Gastrocnemius medialis (tissue), 4 donors: ENCODE results near the gene TPH2. TPM values are rescaled to one million over a fixed set of nuclear protein-coding genes. Genes with fewer than 3 reads are reported as not detected.

Experiments used
- ATAC-seq, 2 donors: fragments of 150-250 bp; one replicate each; pipeline ENCODE4 v1.9.1; 2016
- DNase-seq, 2 donors: peaks; one replicate each; pipeline ENCODE4 v3.0.0-alpha.2; 2019
- H3K27ac ChIP-seq, 4 donors: fragments of 200-600 bp; sonication (generic); 1 replicate in 1 of 4; 2 replicates in 3 of 4; pipeline ENCODE4 v1.5.1; 2016 to 2018; ENCODE audit warnings: mild to moderate bottlenecking in 2 of 4, moderate library complexity in 1 of 4
- H3K27me3 ChIP-seq, 3 donors: fragments of 200-600 bp; sonication (generic) in 2 of 3; 1 replicate in 1 of 3; 2 replicates in 2 of 3; pipeline versions ENCODE4 v1.5.1 to v1.6.0; 2016 to 2019; ENCODE audit warnings: mild to moderate bottlenecking in 1 of 3, moderate library complexity in 1 of 3
- H3K36me3 ChIP-seq, 2 donors: fragments of 200-600 bp; sonication (generic) in 1 of 2; one replicate each; pipeline ENCODE4 v1.5.1; 2017 to 2018
- H3K4me1 ChIP-seq, 2 donors: fragments of 200-600 bp; sonication (generic) in 1 of 2; one replicate each; pipeline ENCODE4 v1.5.1; 2016 to 2017; ENCODE audit warnings: mild to moderate bottlenecking in 2 of 2
- H3K4me3 ChIP-seq, 4 donors: fragments of 200-600 bp; sonication (generic) in 3 of 4; 1 replicate in 1 of 4; 2 replicates in 3 of 4; pipeline ENCODE4 v1.5.1; 2016 to 2019; ENCODE audit warnings: mild to moderate bottlenecking in 2 of 4
- H3K9me3 ChIP-seq, 3 donors: fragments of 200-600 bp; sonication (generic) in 2 of 3; 1 replicate in 1 of 3; 2 replicates in 2 of 3; pipeline ENCODE4 v1.5.1; 2016 to 2019
- CTCF ChIP-seq, 5 experiments: fragments of 450-650 bp in 3 of 5; fragments of 200-600 bp in 2 of 5; sonication (generic) in 2 of 5; IDR thresholded peaks in 4 of 5; conservative IDR thresholded peaks in 1 of 5; 1 replicate in 4 of 5; 2 replicates in 1 of 5; pipeline ENCODE4 v1.5.1; 2016 to 2019; ENCODE audit warnings: antibody characterized with exemption in 5 of 5, mild to moderate bottlenecking in 3 of 5, moderate library complexity in 3 of 5
- POLR2A ChIP-seq, 2 donors: fragments of 450-650 bp; IDR thresholded peaks; one replicate each; pipeline ENCODE4 v1.6.1; 2017; ENCODE audit warnings: antibody characterized with exemption in 2 of 2, mild to moderate bottlenecking in 2 of 2, moderate library complexity in 2 of 2
- in situ Hi-C, 4 donors: fragments of 200-750 bp; cut with MboI; loops; one replicate each; pipeline versions ENCODE4 v1.15.0 to v1.8.0; 2017; ENCODE audit warnings: low sequenced_read_pairs in 4 of 4
- intact Hi-C: fragments of 100-400 bp; cut with DNase I; formaldehyde crosslinking; loops from one replicate; pipeline ENCODE4 v1.15.1; 2023; ENCODE audit warnings: low total_unique reads
- total RNA-seq, 4 donors: library from RNA; depleted of rRNA; stranded (reverse); fragments of >200 nt; gene quantifications; one replicate each; pipeline versions ENCODE4 v1.1.0 to v1.2.3, GENCODE V29; 2016

Gene TPH2
- total RNA-seq, 4 donors from 2014 or later = not detected

- Histone ChIP-seq H3K4me3 (no peak overlapping the region), H3K9me3 (no peaks in the 10 kb centered on the region), H3K4me1 (no peaks in the 10 kb centered on the region), H3K36me3 (no peaks in the 10 kb centered on the region), H3K27me3 (no peaks in the 10 kb centered on the region), H3K27ac (no peak overlapping the region)
- intact Hi-C loops = no loop called here
- TF ChIP-seq CTCF (IDR thresholded peaks at IDR 0.05 in 4 of 5, conservative IDR thresholded peaks at IDR 0.05 in 1 of 5) (no peak), POLR2A (IDR thresholded peaks at IDR 0.05) (no peak)
- in situ Hi-C loops = no loop called here
- ATAC-seq (no peak), DNase-seq (no peak)
Measured at GRCh38 chr12:71954083-71954778, 15.6 kb downstream of the TPH2 start.

GRCh38 chr12:71954861-71955260 is 16.2 kb downstream of the TPH2 start:
- intact Hi-C loops = no loop called here
- H3K4me1 ChIP-seq = no peaks in the 10 kb centered on the region

GRCh38 chr12:71955970-71956369 is 17.3 kb downstream of the TPH2 start:
- no peak for DNase-seq
- Histone ChIP-seq H3K36me3 (no peaks in the 10 kb centered on the region), H3K4me3 (no peak overlapping the region), H3K27me3 (no peaks in the 10 kb centered on the region), H3K9me3 (no peaks in the 10 kb centered on the region), H3K27ac (no peak overlapping the region), H3K4me1 (no peaks in the 10 kb centered on the region)
- TF ChIP-seq POLR2A (IDR thresholded peaks at IDR 0.05) = no peak
- no peak for TF ChIP-seq CTCF (IDR thresholded peaks at IDR 0.05 in 4 of 5, conservative IDR thresholded peaks at IDR 0.05 in 1 of 5)
- intact Hi-C loops (no loop called here), in situ Hi-C loops (no loop called here)
- no peak for ATAC-seq

More at GRCh38 chr12:71954861-71955260, 16.2 kb downstream of the TPH2 start:
- no peak overlapping the region for H3K4me3 ChIP-seq
- ATAC-seq = no peak
- no peaks in the 10 kb centered on the region for H3K9me3 ChIP-seq
- DNase-seq = no peak
- no peaks in the 10 kb centered on the region for H3K36me3 ChIP-seq
- no peak for TF ChIP-seq POLR2A (IDR thresholded peaks at IDR 0.05)
- no peak for TF ChIP-seq CTCF (IDR thresholded peaks at IDR 0.05 in 4 of 5, conservative IDR thresholded peaks at IDR 0.05 in 1 of 5)
- no peaks in the 10 kb centered on the region for H3K27me3 ChIP-seq
- H3K27ac ChIP-seq = no peak overlapping the region
- in situ Hi-C loops = no loop called here

- intact Hi-C loops = no loop called here
- TF ChIP-seq POLR2A (IDR thresholded peaks at IDR 0.05) (no peak), CTCF (IDR thresholded peaks at IDR 0.05 in 4 of 5, conservative IDR thresholded peaks at IDR 0.05 in 1 of 5) (no peak)
- no peak for ATAC-seq
- DNase-seq = no peak
- in situ Hi-C loops = no loop called here
- no peaks in the 10 kb centered on the region for H3K9me3 ChIP-seq
- H3K27me3 ChIP-seq = no peaks in the 10 kb centered on the region
- no peaks in the 10 kb centered on the region for H3K4me1 ChIP-seq
- H3K36me3 ChIP-seq = no peaks in the 10 kb centered on the region
- no peak overlapping the region for H3K27ac ChIP-seq
- no peak overlapping the region for H3K4me3 ChIP-seq
Measured at GRCh38 chr12:71958056-71958455, 19.4 kb downstream of the TPH2 start.

- Histone ChIP-seq H3K9me3 (no peaks in the 10 kb centered on the region), H3K36me3 (no peaks in the 10 kb centered on the region), H3K27ac (no peak overlapping the region), H3K4me1 (no peaks in the 10 kb centered on the region), H3K4me3 (no peak overlapping the region), H3K27me3 (no peaks in the 10 kb centered on the region)
- intact Hi-C loops = no loop called here
- no peak for ATAC-seq
- no peak for TF ChIP-seq CTCF (IDR thresholded peaks at IDR 0.05 in 4 of 5, conservative IDR thresholded peaks at IDR 0.05 in 1 of 5)
- no peak for TF ChIP-seq POLR2A (IDR thresholded peaks at IDR 0.05)
- in situ Hi-C loops = no loop called here
- no peak for DNase-seq
Measured at GRCh38 chr12:71958457-71958856, 19.8 kb downstream of the TPH2 start.
